GM04503 (cell line): ENCODE results near the gene NRG3.

Source experiments
- DNase-seq: peaks from one replicate; pipeline ENCODE4 v3.0.0-alpha.2; 2012; ENCODE audit warnings: low read depth

Gene NRG3

GRCh38 chr10:82394122-82394521, 519.1 kb downstream of the NRG3 start:
- no peak for DNase-seq

GRCh38 chr10:82394987-82395386, 520.0 kb downstream of the NRG3 start:
- DNase-seq = no peak

- no peak for DNase-seq
Observed at GRCh38 chr10:82396886-82397285, 521.9 kb downstream of the NRG3 start.

- DNase-seq = no peak
Observed at GRCh38 chr10:82397854-82398253, 522.9 kb downstream of the NRG3 start.

- no peak for DNase-seq
Observed at GRCh38 chr10:82399850-82400249, 524.9 kb downstream of the NRG3 start.

GRCh38 chr10:82400841-82401240, 525.8 kb downstream of the NRG3 start:
- no peak for DNase-seq

- DNase-seq = no peak
Observed at GRCh38 chr10:82402906-82403401, 528.0 kb downstream of the NRG3 start.

- DNase-seq = no peak
Observed at GRCh38 chr10:82409671-82410070, 534.7 kb downstream of the NRG3 start.

GRCh38 chr10:82411416-82411815, 536.4 kb downstream of the NRG3 start:
- no peak for DNase-seq

GRCh38 chr10:82420001-82420400, 545.0 kb downstream of the NRG3 start:
- DNase-seq = no peak

- no peak for DNase-seq
Observed at GRCh38 chr10:82429302-82429701, 554.3 kb downstream of the NRG3 start.

- DNase-seq = no peak
Observed at GRCh38 chr10:82438277-82438676, 563.3 kb downstream of the NRG3 start.

GRCh38 chr10:82440775-82441174, 565.8 kb downstream of the NRG3 start:
- DNase-seq = no peak

- DNase-seq = no peak
Observed at GRCh38 chr10:82452046-82452445, 577.1 kb downstream of the NRG3 start.

- no peak for DNase-seq
Observed at GRCh38 chr10:82452676-82453075, 577.7 kb downstream of the NRG3 start.

- no peak for DNase-seq
Observed at GRCh38 chr10:82453678-82454293, 578.8 kb downstream of the NRG3 start.

GRCh38 chr10:82462910-82463551, 588.0 kb downstream of the NRG3 start:
- no peak for DNase-seq

GRCh38 chr10:82463614-82464013, 588.6 kb downstream of the NRG3 start:
- DNase-seq = no peak

GRCh38 chr10:82464191-82464818, 589.3 kb downstream of the NRG3 start:
- DNase-seq = no peak

- DNase-seq = no peak
Observed at GRCh38 chr10:82464966-82465365, 590.0 kb downstream of the NRG3 start.

GRCh38 chr10:82468453-82468852, 593.5 kb downstream of the NRG3 start:
- no peak for DNase-seq

GRCh38 chr10:82472406-82473335, 597.7 kb downstream of the NRG3 start:
- DNase-seq = no peak
